Mesothelial cell of epicardium (in vitro differentiated cells): ENCODE data around the gene BMF. TPM values are rescaled to one million over a fixed set of nuclear protein-coding genes. Genes with fewer than 3 reads are reported as not detected.

Source experiments
- DNase-seq, 2 experiments: peaks; one replicate each; pipeline ENCODE4 v3.0.0; 2021; ENCODE audit warnings: low spot score in 2 of 2; ENCODE audit not compliant: unreplicated experiment in 2 of 2
- H3K27ac Mint-ChIP-seq: 2 replicates; pipeline ENCODE4 v1.8.0; 2021; ENCODE audit warnings: mixed read lengths
- H3K27me3 Mint-ChIP-seq: 2 replicates; pipeline ENCODE4 v1.8.0; 2021; ENCODE audit warnings: low read depth, mixed read lengths
- H3K36me3 Mint-ChIP-seq: 2 replicates; pipeline ENCODE4 v1.8.0; 2021; ENCODE audit warnings: mixed read lengths
- H3K4me1 Mint-ChIP-seq: 2 replicates; pipeline ENCODE4 v1.8.0; 2021; ENCODE audit warnings: mixed read lengths
- H3K4me3 Mint-ChIP-seq: 2 replicates; pipeline ENCODE4 v1.8.0; 2021; ENCODE audit warnings: mild to moderate bottlenecking, moderate library complexity, mixed read lengths
- H3K9me3 Mint-ChIP-seq: 2 replicates; pipeline ENCODE4 v1.8.0; 2021; ENCODE audit warnings: mixed read lengths
- total RNA-seq: library from RNA; stranded (reverse); gene quantifications from 3 replicates; pipeline ENCODE4 v1.2.1, GENCODE V29; 2021
- TF ChIP-seq, protein P1 (sequence below): fragments of 200-600 bp; sonication (generic); IDR thresholded peaks from one replicate; pipeline ENCODE4 v1.5.0; 2021; ENCODE audit warnings: antibody characterized with exemption; ENCODE audit not compliant: unreplicated experiment

The BMF gene
- total RNA-seq, 1 donor from 2014 or later: 97.0 TPM

- Mint-ChIP-seq H3K27ac (peak overlapping the region; percentile 95), H3K27me3 (no peaks in the 10 kb centered on the region), H3K9me3 (no peaks in the 10 kb centered on the region), H3K4me3 (peak overlapping the region; percentile 15), H3K36me3 (peaks cover 19% of the 10 kb centered on the region), H3K4me1 (peaks cover 92% of the 10 kb centered on the region)
- TF ChIP-seq, protein P1, sequence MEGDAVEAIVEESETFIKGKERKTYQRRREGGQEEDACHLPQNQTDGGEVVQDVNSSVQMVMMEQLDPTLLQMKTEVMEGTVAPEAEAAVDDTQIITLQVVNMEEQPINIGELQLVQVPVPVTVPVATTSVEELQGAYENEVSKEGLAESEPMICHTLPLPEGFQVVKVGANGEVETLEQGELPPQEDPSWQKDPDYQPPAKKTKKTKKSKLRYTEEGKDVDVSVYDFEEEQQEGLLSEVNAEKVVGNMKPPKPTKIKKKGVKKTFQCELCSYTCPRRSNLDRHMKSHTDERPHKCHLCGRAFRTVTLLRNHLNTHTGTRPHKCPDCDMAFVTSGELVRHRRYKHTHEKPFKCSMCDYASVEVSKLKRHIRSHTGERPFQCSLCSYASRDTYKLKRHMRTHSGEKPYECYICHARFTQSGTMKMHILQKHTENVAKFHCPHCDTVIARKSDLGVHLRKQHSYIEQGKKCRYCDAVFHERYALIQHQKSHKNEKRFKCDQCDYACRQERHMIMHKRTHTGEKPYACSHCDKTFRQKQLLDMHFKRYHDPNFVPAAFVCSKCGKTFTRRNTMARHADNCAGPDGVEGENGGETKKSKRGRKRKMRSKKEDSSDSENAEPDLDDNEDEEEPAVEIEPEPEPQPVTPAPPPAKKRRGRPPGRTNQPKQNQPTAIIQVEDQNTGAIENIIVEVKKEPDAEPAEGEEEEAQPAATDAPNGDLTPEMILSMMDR: no peak
- DNase-seq: no peak
These were observed 12.4 kb downstream of the BMF start for GRCh38 chr15:40096094-40096891.

DNA sequence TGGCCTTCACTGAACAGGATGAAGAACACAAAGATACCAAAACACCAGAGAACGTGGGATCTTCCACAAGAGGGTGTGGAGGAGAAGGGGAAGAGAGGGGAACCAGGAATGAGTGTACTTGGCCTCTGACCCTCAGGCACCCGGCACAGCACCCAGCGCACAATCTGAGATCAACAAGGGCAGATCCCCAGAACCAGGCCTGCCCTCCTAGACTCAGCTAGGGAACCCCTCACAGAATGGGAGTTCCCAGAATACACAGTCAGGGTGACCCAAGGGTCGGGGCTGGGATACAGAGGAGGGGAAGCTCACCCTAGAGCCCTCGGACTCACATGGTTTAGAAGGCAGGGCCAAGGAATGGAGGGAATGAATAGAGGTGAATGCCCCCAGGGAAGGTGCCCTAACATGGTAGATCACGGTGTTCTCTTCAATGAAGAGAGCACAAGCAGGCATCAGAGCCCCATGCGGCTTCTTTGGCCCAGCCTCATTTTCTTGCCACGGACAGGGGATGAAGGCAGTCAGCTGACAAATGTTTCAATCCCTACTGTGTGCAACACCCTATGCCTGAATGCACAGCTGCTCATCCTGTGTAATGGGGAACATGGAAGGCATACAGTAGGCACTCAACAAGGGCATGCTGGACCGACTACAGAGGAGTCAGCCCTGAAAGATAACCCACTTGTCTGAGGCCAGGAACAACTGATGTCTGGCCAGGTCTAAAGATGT, 13.1 kb downstream of the BMF start:
- H3K4me3 Mint-ChIP-seq: no peak overlapping the region
- no peak for DNase-seq
- TF ChIP-seq, protein P1: no peak
- H3K9me3 Mint-ChIP-seq: no peaks in the 10 kb centered on the region
- H3K27ac Mint-ChIP-seq: peak overlapping the region; percentile 95
- peaks cover 15% of the 10 kb centered on the region for H3K36me3 Mint-ChIP-seq
- H3K4me1 Mint-ChIP-seq: peaks cover 90% of the 10 kb centered on the region
- no peaks in the 10 kb centered on the region for H3K27me3 Mint-ChIP-seq

DNA sequence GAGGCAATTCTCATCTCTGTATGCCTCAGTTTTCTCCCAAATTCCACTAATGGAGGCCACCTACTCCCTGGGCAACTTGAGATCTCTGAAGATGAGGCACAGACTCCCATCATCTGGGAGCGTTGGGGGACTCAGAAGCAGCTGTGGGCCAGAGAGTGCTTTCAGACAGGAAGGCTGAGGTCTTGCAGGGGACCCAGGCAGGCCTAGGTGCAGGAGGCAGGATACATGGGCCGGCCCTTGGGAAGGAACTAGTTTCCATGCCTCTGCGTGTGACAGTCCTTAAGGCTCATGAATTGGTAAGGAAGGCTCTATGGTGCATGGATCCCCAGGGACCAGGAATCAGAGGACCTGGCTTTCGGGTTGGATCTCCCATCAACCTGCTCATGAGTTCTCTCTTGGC, 14.5 kb downstream of the BMF start:
- Mint-ChIP-seq H3K4me3 (no peak overlapping the region), H3K27ac (peak overlapping the region; percentile 5), H3K9me3 (no peaks in the 10 kb centered on the region), H3K4me1 (peaks cover 92% of the 10 kb centered on the region), H3K27me3 (no peaks in the 10 kb centered on the region), H3K36me3 (peaks cover 24% of the 10 kb centered on the region)
- TF ChIP-seq, protein P1: no peak
- DNase-seq: no peak

- TF ChIP-seq, protein P1: no peak
- Mint-ChIP-seq H3K4me3 (peak overlapping the region; percentile 6), H3K36me3 (peaks cover 25% of the 10 kb centered on the region), H3K9me3 (no peaks in the 10 kb centered on the region), H3K4me1 (peaks cover 92% of the 10 kb centered on the region), H3K27ac (peak overlapping the region; percentile 97), H3K27me3 (no peaks in the 10 kb centered on the region)
- no peak for DNase-seq
These were observed 15.5 kb downstream of the BMF start for GRCh38 chr15:40092979-40093869.

DNA sequence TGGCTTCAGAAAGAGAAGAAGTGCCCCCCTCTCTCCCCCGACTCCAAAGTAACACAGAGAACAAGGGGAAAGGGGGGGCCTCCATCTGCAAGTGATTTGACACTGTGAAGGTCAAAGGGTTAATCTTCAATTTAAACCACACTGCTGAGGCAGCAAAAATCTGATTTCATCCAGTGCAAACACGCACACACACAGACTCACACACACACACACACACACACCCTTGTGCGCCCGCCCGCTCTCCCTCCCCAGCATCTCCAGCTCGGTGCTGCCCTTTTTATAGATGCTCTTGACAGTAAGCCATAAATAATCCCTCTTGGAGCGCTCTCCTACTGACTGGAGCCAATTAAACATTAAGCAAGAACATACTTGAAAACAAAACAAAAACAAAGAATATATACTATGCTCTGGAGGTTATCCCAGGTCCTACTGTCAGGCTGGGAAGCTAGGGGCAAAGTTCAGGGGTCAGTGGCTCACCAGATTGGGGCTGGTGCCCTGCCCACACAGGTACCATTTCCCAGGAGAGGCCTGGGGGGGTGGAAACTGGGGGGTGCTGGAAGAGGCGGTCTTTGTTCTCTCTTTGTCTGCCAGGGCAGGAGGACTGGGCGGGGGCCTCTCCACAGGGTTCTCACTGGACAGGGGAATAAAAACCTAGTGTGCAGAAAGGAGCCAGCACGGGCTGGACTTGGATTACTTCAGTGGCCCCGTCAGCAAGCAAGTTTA, 16.3 kb downstream of the BMF start:
- Mint-ChIP-seq H3K9me3 (no peaks in the 10 kb centered on the region), H3K36me3 (peaks cover 25% of the 10 kb centered on the region), H3K27ac (peak overlapping the region; percentile 97), H3K27me3 (no peaks in the 10 kb centered on the region), H3K4me1 (peaks cover 92% of the 10 kb centered on the region), H3K4me3 (peak overlapping the region; percentile 6)
- TF ChIP-seq, protein P1: no peak
- DNase-seq: no peak
